DLD1 (cell line): ENCODE results near the gene BRAF.
"Not testable (repeated sequence)": the region's sequence is repeated elsewhere in the genome, so short reads cannot be mapped to it uniquely, and the experiment has no call there.

Experiments used
- in situ Hi-C: cut with HindIII; loops from 2 replicates; pipeline ENCODE4 v1.10.0; 2017; ENCODE audit warnings: low sequenced_read_pairs

BRAF gene

DNA sequence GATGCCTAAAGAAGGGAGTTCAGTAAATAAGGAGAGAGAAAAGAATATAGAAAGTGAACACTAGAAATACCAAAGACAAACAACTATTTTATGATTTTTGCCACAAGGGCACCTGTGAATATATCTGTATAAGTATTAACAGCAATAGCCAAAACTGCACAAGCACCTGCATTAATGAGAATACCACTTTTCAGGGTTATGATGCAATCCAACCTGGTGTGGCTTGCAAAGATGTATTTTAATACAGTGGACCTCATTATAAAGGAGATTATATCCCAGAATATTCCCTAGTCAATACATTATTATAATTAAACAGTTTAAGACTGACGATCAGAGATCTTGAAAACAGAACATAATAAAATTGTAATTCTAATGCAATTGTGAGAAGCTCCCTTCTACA is 4.0 kb downstream of the BRAF start:
- in situ Hi-C loops: no loop called here

DNA sequence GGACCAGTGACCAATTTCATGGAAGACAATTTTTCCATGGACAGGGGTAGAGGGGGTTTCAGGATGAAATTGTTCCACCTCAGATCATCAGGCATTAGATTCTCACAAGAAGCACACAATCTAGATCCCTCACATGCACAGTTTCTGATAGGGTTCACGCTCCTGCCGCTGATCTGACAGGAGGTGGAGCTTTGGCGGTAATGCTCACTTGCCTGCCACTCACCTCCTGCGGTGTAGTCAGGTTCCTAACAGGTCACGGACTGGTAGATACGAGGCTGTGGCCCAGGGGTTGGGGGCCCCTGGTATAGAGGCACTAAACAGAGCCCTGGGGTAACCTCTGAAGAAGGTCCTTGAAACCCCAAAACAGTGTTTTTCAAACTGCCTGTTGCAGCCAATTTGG is 6.5 kb downstream of the BRAF start:
- in situ Hi-C loops: no loop called here

DNA sequence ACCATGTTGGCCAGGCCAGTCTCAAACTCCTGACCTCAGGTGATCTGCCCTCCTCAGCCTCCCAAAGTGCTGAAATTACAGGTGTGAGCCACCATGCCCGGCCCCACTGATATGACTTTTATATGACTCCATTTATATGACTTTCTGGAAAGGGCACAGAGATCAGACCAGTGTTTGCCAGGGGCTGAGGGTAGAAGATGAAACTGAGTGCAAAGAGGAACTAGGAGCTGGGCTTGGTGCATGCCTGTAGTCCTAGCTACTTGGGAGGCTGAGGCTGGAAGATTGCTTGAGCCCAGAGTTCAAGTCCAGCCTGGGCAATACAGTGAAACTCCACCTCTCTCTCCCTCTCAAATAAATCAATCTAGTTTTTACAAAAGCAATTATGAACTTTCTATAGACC is 7.5 kb downstream of the BRAF start:
- in situ Hi-C loops: no loop called here

DNA sequence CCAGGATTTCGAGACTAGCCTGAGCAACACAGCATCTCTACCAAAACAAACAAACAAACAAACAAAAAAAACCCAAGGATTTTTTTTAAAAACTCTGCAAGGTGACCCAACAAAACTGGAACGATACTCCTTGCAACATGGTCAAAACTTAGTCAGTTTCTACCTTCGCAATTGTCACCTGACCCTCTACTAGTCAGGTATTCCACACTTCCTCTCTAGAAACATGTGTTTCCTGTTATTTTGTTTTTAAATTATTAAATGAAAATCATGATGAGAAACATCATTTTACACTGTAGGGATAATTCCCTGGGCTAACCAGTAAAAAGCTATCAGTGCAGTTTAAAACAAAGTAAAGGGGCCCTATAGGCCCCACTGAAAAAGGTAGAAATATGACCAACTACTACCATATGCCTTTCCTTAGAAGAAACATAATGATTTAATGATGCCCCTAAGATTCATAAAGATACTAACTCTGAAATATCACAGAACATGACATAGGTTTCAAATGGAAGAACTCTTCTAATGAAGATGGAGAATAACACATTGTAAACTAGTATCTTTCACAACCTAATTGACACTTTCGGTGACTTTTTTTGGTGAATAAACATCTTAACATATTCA is 8.7 kb downstream of the BRAF start:
- in situ Hi-C loops: no loop called here

DNA sequence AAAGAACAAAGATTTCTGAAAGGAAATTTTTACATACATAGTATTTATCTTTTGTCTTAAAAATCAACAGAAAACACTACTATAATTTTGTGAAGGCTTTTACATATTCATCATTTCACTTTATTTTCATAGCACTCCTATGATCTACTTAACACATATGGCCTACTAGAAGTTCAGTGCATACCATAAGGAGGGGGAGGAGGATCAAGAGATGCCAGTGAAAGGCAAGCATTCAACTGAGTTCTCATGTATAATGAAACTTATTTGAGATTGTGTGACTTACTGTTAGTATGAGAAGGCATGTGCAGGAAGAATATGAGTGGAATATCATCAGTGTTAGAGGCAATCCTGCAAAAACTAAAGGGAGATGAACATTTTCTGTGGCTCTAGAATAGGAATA is 10.6 kb downstream of the BRAF start:
- in situ Hi-C loops: no loop called here

DNA sequence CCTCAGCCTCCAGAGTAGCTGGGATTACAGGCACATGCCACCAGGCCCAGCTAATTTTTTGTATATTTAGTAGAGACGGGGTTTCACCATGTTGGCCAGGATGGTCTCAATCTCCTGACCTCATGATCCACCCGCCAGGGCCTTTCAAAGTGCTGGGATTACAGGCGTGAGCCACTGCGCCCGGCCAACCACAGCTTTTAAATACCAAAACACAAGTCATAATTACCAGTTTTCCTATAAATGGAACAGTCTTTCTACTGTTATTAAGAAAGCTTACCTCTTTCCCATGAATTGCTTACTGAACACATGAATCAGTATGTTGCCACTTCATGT is 11.2 kb downstream of the BRAF start:
- in situ Hi-C loops: not testable (repeated sequence)

DNA sequence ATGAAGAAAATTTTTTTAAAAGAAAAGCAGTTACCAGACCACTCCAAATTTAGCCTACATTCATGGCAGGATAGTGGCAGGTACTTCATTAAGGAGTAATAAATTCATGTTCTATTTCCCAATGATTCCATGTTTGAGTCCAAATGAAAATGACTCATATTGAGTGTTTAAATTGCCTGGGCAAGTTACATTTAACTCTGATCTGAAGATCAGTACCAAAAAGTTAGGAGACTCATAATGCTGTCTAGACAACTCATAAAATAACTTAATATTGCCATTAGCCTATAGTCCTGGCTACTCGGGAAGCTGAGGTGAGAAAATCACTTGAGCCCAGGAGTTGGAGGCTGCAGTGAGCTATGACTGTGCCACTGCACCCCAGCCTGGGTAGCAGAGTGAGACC is 13.0 kb downstream of the BRAF start:
- in situ Hi-C loops: no loop called here

DNA sequence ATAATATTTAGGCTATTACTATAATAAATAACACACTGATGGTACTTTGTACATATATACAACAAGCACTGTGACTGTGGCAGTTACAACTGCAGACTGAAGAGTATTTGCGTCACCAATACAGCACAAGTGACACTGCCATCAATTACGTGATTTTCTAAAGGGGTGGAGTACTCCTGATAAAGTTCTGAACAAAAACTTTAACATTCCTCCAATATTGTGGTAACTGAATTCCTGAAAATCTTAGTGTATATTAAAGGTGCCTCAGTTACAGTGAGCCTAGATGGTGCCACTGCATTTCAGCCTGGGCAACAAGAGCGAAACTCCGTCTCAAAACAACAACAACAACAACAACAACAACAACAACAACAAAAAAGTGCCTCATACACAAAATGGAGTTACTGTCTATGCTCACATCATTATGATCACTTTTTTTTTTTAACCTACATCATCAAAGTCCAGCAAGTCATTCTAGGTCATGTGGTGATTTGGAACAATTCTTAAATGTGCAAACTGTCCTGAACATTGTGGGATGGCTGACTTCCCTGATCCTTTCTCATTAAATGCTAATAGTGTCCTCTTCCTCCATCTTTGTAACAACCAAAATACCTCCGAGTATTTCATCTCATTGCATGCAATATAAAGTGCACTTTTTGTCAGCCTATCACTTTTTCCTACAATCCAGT is 15.1 kb downstream of the BRAF start:
- in situ Hi-C loops: no loop called here

DNA sequence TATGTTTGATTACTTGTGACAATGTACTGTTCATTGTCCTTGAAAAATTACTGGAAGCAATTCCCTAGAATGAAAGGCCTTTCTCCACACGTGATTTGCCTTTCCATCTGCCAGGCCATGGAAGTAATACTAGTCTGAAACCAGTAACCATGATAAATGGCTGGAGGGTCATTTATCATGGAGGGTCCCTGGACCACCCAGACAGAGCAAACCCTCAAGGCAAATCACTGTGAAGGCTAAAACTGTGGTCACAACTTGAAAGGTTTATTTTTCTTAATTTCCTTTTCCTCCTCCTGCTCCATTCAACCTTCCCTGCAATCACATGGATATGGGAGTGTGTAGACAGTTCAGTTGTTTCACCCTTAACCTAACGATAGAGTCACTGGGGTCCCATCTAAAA is 16.4 kb downstream of the BRAF start:
- in situ Hi-C loops: no loop called here

DNA sequence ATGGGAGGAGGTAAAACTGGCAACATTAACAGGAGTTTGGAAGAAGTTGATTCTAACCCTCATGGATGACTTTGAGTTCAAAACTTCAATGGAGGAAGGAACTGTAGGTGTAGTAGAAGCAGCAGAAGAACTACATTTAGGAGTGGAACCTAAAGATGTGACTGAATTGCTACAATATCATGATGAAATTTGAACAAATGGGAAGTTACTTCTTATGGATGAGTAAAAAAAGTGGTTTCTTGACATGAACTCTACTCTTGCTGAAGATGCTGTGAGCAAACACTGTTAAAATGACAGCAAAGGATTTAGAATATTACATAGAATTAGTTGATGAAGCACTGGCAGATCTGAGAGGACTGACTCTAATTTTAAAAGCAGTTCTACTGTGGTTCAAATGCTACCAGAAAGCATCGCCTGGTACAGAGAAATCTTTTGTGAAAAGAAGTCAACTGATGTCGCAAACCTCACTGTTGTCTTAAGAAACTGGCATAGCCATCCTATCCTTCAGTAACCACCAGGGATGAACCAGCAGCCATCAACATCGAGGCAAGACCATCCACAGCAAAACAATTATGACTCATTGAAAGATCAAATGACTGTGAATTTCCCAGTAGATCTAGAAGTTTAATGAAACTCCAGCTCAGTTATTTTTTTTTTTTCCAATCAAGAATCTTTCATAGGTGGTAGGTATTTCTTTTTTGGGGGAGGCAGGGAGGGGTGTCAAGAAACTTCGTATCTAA is 20.8 kb downstream of the BRAF start:
- in situ Hi-C loops: no loop called here

DNA sequence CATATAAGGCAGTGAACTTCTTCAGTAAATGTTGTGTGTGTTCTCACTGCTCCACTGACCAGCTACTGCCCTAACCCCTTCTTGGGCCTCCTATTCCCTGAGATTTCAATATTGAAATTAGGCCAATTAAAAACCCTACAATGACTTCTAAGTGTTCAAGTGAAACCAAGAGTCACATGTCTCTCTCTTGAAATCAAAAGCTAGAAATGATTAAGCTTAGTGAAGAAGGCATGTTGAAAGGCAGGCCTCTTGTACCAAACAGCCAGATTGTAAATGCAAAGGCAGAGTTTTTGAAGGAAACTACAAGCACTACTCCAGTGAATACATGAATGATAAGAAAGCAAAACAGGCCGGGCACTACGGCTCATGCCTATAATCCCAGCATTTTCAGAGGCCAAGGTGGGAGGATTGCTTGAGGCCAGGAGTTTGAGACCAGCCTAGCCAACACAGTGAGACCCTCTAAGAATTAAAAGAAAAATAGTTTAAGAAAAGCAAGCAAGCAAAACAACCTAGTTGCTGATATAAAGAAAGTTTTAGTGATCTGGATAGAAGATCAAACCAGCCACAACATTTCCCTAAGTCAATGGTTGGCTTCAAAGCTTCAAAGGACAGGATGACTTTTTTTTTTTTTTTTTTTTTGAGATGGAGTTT is 22.3 kb downstream of the BRAF start:
- in situ Hi-C loops: no loop called here

DNA sequence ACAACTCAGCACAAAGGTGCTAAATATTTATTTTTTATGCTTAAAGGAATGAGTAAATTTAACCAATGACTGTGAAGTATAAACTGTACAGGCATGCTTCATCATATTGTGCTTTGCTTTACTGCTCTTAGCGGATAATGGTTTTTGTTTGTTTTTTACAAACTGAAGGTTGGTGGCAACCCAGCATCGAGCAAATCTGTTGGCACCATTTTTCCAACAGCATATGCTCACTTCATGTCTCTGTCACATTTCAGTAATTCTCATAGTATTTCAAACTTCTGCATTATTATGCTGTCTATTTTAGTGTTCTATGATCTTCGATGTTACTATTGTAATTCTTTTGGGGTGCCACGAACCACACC is 22.8 kb downstream of the BRAF start:
- in situ Hi-C loops: no loop called here

DNA sequence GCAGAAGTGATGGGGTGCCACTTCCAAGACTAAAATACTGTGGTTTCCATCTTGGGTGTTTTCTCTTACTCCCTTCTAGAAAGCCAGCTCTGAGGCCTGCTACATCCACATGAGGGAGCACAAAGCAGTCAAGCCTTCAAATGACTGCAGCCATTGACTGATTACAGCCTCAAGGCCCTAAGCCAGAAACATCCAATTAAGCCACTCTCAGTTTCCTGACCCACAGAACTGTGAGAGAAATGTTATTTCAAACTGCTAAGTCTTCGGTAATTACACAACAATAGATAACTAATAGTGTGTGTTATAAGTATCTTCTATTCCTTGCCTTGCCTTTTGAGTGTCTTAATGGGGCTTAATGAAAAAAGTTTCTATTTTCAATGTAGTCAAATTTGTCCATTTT is 24.8 kb downstream of the BRAF start:
- in situ Hi-C loops: no loop called here

DNA sequence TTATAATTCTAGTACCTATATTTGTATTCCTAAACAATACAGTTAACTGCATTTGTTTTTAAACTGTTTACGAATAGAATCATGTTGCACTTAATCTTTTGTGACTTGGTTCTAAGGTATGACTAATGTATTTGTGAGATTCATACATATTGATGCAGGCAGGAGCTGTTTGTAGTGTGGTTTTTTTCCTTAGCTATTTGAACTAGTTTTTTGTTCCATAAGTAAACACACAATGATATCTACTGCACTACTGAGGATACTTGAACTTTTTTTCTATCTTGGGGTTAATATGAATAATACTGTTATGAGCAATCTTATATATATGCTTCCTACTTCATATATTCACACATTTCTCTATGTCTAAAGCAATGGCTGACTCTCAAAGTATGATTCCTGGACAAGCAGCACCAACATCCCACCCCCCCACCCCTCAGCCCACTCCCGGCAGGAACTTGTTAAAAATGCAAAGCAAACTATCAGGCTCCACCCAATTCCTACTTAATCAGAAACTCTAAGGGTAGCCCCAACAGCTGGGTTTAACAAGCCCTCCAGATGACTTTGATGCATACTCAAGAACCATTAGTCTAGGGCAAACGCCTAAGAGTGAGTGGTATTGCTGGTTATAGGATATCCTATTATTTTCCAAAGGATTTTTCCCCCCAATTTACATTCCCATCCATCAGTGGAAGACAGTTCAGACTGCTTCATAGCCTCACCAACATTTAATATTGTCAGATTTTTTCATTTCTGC is 25.8 kb downstream of the BRAF start:
- in situ Hi-C loops: no loop called here

DNA sequence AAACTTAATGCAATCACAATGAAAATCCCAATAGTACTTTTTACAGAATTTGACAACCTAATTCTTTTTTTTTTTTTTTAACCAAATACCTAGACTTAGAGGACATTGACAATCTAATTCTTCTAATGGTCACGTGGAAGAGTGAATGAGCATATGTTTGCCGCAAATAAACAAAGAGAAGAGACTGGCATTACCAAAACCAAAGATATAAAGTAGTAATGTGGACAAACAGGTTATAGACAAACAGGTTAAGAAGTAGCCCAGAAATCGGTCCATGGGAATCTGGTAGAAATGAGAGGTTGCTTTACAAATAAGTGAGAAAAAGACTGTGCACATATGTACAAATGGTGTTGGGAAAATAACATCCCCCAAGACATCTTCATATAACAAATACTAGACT is 27.7 kb downstream of the BRAF start:
- in situ Hi-C loops: no loop called here

DNA sequence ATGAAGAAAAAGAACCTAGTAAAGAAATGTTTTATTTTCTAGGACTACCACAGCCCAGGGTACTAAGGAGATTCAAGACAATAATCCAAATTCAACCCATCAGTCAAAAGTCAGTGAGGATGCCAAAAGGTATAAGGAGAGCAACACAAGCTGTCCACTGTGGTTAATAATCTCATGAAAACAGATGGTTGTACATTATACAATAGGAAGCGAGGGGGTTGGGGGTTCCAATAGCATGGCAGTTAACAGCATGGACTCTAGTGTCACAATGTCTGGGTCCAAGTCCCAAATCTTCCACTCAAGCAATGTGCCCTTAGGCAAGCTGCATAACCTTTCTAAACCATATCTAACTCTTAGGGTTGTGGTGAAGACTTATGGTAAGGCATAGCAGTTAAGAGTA is 35.1 kb downstream of the BRAF start:
- in situ Hi-C loops: no loop called here

DNA sequence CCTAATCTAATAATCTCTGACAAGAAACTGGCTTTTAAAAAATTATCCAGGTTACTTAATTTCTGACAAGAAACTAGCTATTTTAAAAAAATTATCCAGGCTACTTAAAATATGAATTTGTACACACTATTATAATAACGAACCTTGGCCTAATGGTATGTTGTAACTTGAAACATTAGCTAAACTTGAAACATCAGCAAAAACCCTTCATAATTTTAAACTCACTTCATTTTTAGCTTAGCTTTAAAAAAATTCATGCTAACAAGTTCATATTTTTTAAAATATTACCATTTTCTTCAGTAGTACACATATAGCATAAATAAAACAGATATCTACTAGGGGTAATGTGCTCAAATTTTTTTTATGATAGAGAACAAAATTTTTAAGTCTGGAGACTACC is 35.6 kb downstream of the BRAF start:
- in situ Hi-C loops: no loop called here

DNA sequence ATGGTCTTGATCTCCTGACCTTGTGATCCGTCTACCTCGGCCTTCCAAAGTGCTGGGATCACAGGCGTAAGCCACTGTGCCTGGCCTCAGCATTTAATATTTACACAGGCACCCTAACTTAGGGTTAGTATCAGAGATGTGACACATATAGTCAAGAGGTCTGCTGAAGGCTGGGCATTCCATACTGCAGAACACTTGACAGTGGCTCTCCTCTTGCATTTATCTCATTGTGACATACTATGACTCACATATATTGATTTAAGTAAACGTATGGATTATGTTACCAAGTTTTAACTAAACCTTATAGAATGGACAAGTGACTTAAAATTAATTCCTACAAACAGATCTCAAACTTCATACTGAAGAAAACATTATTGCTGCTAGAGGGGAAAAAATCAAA is 36.6 kb downstream of the BRAF start:
- in situ Hi-C loops: no loop called here

DNA sequence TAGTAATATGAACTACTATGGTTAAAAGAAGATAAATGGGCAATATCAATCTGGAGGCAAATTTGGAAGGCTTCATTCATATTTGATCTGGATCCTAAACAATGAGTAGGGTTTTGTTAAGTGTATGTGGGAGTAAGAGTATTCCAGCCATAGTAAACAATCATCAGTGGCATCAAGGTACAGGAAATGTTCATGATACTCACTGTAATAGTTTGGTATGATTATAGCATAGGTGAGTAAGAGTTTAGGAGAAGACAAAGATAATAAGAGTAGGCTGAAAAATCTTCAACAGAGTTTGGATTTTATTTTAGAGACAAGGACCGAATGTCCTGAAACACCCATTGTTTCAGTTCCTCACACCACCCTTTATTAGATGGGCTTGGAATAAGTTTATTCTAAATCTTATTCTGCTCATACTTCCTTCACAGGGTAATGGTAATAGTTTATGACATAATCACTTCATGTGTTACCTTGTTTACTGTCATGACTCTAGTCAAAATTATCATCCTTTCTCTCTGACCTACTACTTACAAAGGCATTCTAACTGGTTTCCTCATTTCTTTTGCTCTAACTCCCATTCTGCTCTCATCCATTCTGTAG is 38.9 kb downstream of the BRAF start:
- in situ Hi-C loops: no loop called here

DNA sequence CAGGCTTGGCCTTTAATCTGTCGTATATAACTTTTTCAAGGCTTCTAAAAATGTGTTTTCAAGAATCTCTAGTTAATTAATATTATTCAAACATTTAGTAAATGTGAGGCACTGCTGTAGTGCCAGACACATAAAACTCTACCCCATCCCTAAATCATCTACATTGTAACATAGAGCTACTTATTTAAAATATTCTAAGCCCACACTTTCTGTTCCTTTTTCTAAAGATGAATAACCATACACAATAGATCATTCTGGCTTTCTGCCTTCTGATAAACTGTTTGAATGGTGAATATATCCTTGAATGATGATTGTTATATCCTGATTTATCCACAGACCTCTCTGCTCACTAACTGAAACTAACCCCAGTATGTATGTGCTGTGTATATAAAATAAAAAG is 41.4 kb downstream of the BRAF start:
- in situ Hi-C loops: no loop called here

DNA sequence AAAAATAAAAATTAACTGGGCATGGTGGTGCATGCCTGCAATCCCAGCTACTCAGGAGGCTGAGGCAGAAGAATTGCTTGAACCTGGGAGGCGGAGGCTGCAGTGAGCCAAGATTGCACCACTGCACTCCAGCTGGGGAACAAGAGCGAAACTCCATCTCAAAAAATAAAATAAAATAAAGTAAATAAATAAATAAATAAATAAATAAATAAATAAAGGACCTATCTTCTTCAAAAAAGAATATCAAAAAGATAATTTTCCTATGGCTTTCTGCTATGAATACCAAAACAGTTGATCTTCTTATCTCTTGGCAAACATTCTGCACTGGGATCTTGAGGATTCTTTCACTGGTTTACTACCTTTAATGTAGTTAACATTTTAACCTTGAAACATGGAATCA is 41.9 kb downstream of the BRAF start:
- in situ Hi-C loops: not testable (repeated sequence)
